GM18520 (cell line): Measurements from ENCODE around the gene ABHD17A.

Source experiments
- ATAC-seq: cut with Tn5 transposase; IDR thresholded peaks from one replicate; pipeline ENCODE4 v1.9.1; 2021; ENCODE audit not compliant: unreplicated experiment

Gene ABHD17A

GRCh38 chr19:1885398-1886119 lies at the start of gene ABHD17A:
ABHD17A (minus strand) TSS chr19:1885496; CDS start chr19:1881566, 3,930 bp downstream.
- peak; percentile 73 for ATAC-seq

- no peak for ATAC-seq
Measured at GRCh38 chr19:1933942-1934341, 48.6 kb upstream of the ABHD17A start.

- no peak for ATAC-seq
Measured at GRCh38 chr19:1933244-1933643, 47.9 kb upstream of the ABHD17A start.

GRCh38 chr19:1932395-1932794 lies 47.1 kb upstream of the ABHD17A start:
- ATAC-seq: no peak

- no peak for ATAC-seq
Measured at GRCh38 chr19:1931445-1931844, 46.1 kb upstream of the ABHD17A start.

- no peak for ATAC-seq
Measured at GRCh38 chr19:1929021-1929742, 43.9 kb upstream of the ABHD17A start.

- no peak for ATAC-seq
Measured at GRCh38 chr19:1925544-1925943, 40.2 kb upstream of the ABHD17A start.

- ATAC-seq: no peak
Measured at GRCh38 chr19:1924320-1924961, 39.1 kb upstream of the ABHD17A start.

GRCh38 chr19:1923319-1923718 lies 38.0 kb upstream of the ABHD17A start:
- no peak for ATAC-seq

- ATAC-seq: no peak
Measured at GRCh38 chr19:1922803-1923202, 37.5 kb upstream of the ABHD17A start.

GRCh38 chr19:1921825-1922224 lies 36.5 kb upstream of the ABHD17A start:
- no peak for ATAC-seq

- ATAC-seq: no peak
Measured at GRCh38 chr19:1921326-1921725, 36.0 kb upstream of the ABHD17A start.

GRCh38 chr19:1920644-1921043 lies 35.3 kb upstream of the ABHD17A start:
- no peak for ATAC-seq

GRCh38 chr19:1918975-1919374 lies 33.7 kb upstream of the ABHD17A start:
- no peak for ATAC-seq

GRCh38 chr19:1917926-1918325 lies 32.6 kb upstream of the ABHD17A start:
- ATAC-seq: no peak

GRCh38 chr19:1917146-1917545 lies 31.9 kb upstream of the ABHD17A start:
- no peak for ATAC-seq

- no peak for ATAC-seq
Measured at GRCh38 chr19:1914826-1915341, 29.6 kb upstream of the ABHD17A start.

- no peak for ATAC-seq
Measured at GRCh38 chr19:1913781-1914577, 28.7 kb upstream of the ABHD17A start.

GRCh38 chr19:1912760-1913505 lies 27.6 kb upstream of the ABHD17A start:
- ATAC-seq: no peak

- ATAC-seq: no peak
Measured at GRCh38 chr19:1911995-1912394, 26.7 kb upstream of the ABHD17A start.
